C4-2B (cell line): ENCODE results near the gene MON2.

Source experiments
- CTCF ChIP-seq: fragments of 450-650 bp; conservative IDR thresholded peaks from 2 replicates; pipeline ENCODE4 v1.5.1; 2017; ENCODE audit warnings: mild to moderate bottlenecking
- ZFX ChIP-seq: fragments of 450-650 bp; IDR thresholded peaks from 2 replicates; pipeline ENCODE4 v1.6.1; 2017

- no peak for TF ChIP-seq CTCF
- no peak for TF ChIP-seq ZFX
Observed at GRCh38 chr12:62606654-62607053, 140.0 kb downstream of the MON2 start.
